Right lobe of liver (tissue), 6 donors: ENCODE measurements around the gene C2CD3. TPM values are rescaled to one million over a fixed set of nuclear protein-coding genes. Genes with fewer than 3 reads are reported as not detected.
"Not testable (repeated sequence)": the region's sequence is repeated elsewhere in the genome, so short reads cannot be mapped to it uniquely, and the experiment has no call there.

ENCODE experiments used
- ATAC-seq, 4 donors: fragments of 200-7000 bp; cut with Tn5 transposase; one replicate each; pipeline ENCODE4 v1.9.1; 2020; ENCODE audit warnings: mild to moderate bottlenecking in 4 of 4, moderate library complexity in 4 of 4
- DNase-seq, 3 donors: peaks; one replicate each; pipeline ENCODE4 v3.0.0-alpha.2; 2020
- H3K27ac ChIP-seq, 3 donors: fragments of 200-600 bp; one replicate each; pipeline ENCODE4 v1.8.0; 2022
- H3K27me3 ChIP-seq, 2 donors: fragments of 200-600 bp; one replicate each; pipeline ENCODE4 v1.8.0; 2022
- H3K36me3 ChIP-seq, 4 donors: fragments of 200-600 bp; sonication (generic) in 1 of 4; one replicate each; pipeline versions ENCODE4 v1.5.1 to v1.8.0; 2017 to 2022; ENCODE audit warnings: control low read depth in 1 of 4
- H3K4me1 ChIP-seq, 4 donors: fragments of 200-600 bp; sonication (generic) in 1 of 4; one replicate each; pipeline versions ENCODE4 v1.5.1 to v1.8.0; 2017 to 2022; ENCODE audit warnings: control low read depth in 1 of 4
- H3K4me3 ChIP-seq, 3 donors: fragments of 200-600 bp; one replicate each; pipeline ENCODE4 v1.8.0; 2022
- H3K9me3 ChIP-seq, 4 donors: fragments of 200-600 bp; sonication (generic) in 1 of 4; one replicate each; pipeline versions ENCODE4 v1.5.1 to v1.8.0; 2017 to 2022; ENCODE audit warnings: control low read depth in 1 of 4
- POLR2A ChIP-seq: fragments of 450-650 bp; IDR thresholded peaks from one replicate; pipeline ENCODE4 v1.6.1; 2017; ENCODE audit warnings: antibody characterized with exemption, mild to moderate bottlenecking
- WGBS: methylation state at CpG from one replicate; pipeline ENCODE4 v1.1.6; 2018; ENCODE audit warnings: low coverage, low lambda C conversion rate; ENCODE audit not compliant: insufficient coverage; ENCODE audit errors: missing lambda C conversion rate; 5-methylcytosine and 5-hydroxymethylcytosine counted together
- intact Hi-C, 2 donors: fragments of 100-400 bp; cut with DNase I; formaldehyde crosslinking; loops; one replicate each; pipeline versions ENCODE4 v1.11.2 to v1.14.1; 2022
- total RNA-seq, 6 experiments: library from RNA; depleted of rRNA in 2 of 6; stranded (reverse); fragments of >200 nt in 2 of 6; fragmentation: NEBNext Ultra II Directional in 3 of 6; extraction: Animal tissue kit (Norgen Biotek cat#: 25700) in 3 of 6; gene quantifications; one replicate each; pipeline versions ENCODE4 v1.1.0 to v1.2.4, GENCODE V29; 2016 to 2023
- TF ChIP-seq, protein P1 (sequence below), 4 donors: fragments of 200-600 bp in 3 of 4; fragments of 450-650 bp in 1 of 4; IDR thresholded peaks; one replicate each; pipeline versions ENCODE4 v1.5.1 to v1.8.0; 2016 to 2022; ENCODE audit warnings: antibody characterized with exemption in 4 of 4, mild to moderate bottlenecking in 2 of 4
- donor health status: DM: no; HTN: yes; CAD: no.
- donor health status: DM: no; HTN: no; CAD: no.
- donor health status: DM: no; HTN: no; CAD: no.
- donor health status: DM: no; HTN: yes; CAD: no.
- donor health status: DM: no; HTN: yes; CAD: no.

The C2CD3 gene
- total RNA-seq, 6 experiments from 2014 or later = 4.8 to 9.6 (median 7.4) TPM

DNA sequence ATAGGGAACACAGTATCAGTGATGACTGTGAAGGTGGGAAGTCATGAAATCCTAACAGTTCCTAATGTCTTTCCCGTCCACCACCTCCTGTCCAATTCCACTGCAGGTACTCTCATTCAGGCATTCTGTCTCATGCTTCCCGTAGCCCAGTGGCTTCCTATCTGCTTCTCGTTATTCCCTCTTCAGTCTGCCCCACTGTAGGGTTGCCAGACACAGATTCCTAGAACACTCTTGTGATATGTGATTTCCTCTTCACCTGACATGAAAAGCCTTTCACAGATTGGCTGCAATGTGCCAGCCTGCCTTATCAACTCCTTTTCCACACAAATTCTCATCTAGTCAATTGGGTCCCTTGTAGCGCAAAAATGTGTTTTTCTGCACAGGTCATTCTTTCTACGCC is 49.0 kb downstream of the C2CD3 start:
- intact Hi-C loops = no loop called here
- Histone ChIP-seq H3K36me3 (no peaks in the 10 kb centered on the region), H3K27me3 (no peaks in the 10 kb centered on the region), H3K4me1 (no peaks in the 10 kb centered on the region), H3K4me3 (no peak overlapping the region), H3K9me3 (no peaks in the 10 kb centered on the region), H3K27ac (no peak overlapping the region)
- no peak for TF ChIP-seq POLR2A
- TF ChIP-seq, protein P1, sequence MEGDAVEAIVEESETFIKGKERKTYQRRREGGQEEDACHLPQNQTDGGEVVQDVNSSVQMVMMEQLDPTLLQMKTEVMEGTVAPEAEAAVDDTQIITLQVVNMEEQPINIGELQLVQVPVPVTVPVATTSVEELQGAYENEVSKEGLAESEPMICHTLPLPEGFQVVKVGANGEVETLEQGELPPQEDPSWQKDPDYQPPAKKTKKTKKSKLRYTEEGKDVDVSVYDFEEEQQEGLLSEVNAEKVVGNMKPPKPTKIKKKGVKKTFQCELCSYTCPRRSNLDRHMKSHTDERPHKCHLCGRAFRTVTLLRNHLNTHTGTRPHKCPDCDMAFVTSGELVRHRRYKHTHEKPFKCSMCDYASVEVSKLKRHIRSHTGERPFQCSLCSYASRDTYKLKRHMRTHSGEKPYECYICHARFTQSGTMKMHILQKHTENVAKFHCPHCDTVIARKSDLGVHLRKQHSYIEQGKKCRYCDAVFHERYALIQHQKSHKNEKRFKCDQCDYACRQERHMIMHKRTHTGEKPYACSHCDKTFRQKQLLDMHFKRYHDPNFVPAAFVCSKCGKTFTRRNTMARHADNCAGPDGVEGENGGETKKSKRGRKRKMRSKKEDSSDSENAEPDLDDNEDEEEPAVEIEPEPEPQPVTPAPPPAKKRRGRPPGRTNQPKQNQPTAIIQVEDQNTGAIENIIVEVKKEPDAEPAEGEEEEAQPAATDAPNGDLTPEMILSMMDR (IDR thresholded peaks at IDR 0.05) = no peak
- WGBS = 96% methylated on average over 5 of the region's 5 CpGs
- DNase-seq = no peak
- ATAC-seq = no peak

DNA sequence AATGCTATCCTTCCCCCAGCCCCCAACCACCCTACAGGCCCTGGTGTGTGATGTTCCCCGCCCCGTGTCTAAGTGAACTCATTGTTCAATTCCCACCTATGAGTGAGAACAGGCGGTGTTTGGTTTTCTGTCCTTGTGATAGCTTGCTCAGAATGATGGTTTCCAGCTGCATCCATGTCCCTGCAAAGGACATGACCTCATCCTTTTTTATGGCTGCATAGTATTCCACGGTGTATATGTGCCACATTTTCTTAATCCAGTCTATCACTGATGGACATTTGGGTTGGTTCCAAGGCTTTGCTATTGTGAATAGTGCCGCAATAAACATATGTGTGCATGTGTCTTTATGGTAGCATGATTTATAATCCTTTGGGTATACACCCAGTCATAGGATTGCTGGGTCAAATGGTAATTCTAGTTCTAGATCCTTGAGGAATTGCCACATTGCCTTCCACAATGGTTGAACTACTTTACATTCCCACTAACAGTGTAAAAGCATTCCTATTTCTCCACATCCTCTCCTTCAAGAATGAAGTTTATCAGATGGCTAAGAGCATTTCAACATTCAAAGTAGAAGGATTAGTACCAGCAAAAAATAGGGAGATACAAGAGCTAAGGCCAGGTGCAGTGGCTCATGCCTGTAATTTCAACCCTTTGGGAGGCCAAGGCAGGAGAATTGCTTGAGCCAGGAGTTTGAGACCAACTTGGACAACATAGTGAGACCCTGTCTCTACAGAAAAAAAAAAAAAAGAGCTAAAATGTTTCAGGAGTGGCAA is 50.4 kb downstream of the C2CD3 start:
- H3K27me3 ChIP-seq, H3K36me3 ChIP-seq, H3K27ac ChIP-seq, intact Hi-C loops, H3K4me1 ChIP-seq, H3K4me3 ChIP-seq, ATAC-seq, H3K9me3 ChIP-seq, DNase-seq: not testable (repeated sequence)
- 100% methylated on average over 4 of the region's 5 CpGs for WGBS

DNA sequence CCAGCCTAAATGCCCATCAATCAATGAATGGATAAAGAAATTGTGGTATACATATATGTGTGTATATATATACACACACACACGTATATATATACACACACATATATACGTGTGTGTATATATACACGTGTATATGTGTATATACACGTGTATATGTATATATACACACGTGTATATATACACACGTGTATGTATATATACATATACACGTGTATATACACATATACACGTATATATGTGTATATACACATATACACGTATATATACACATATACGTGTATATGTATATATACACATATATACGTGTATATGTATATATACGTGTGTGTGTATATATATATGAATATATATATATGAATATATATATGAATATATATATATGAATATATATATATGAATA is 54.1 kb downstream of the C2CD3 start:
- Histone ChIP-seq H3K9me3 (no peaks in the 10 kb centered on the region), H3K36me3 (peaks cover 0 to 7% (median 0%) of the 10 kb centered on the region in 4 donors), H3K4me3 (no peak overlapping the region), H3K4me1 (no peaks in the 10 kb centered on the region), H3K27me3 (no peaks in the 10 kb centered on the region), H3K27ac (no peak overlapping the region)
- intact Hi-C loops = no loop called here
- DNase-seq = no peak
- TF ChIP-seq, protein P1 (IDR thresholded peaks at IDR 0.05) = no peak
- no peak for TF ChIP-seq POLR2A
- 83% methylated on average over 12 of the region's 12 CpGs for WGBS
- no peak for ATAC-seq

DNA sequence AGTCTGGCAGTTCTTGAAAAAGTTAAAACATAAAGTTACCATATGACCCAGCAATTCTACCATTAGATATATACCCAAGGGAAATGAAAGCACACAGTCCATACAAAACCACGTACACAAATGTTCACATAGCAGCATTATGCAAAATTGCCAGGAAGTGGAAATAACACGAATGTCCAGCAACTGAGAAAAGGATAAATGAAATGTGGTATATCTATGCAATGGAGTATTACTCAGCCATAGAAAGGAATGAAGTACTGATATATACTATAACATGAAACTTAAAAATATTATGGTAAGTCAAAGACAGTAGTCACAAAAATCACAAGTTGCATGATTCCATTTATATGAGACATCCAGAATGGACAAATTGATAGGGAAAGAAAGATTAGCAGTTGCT is 57.9 kb downstream of the C2CD3 start:
- Histone ChIP-seq H3K9me3 (no peaks in the 10 kb centered on the region), H3K27ac (no peak overlapping the region), H3K36me3 (peaks cover 0 to 7% (median 0%) of the 10 kb centered on the region in 4 donors), H3K27me3 (no peaks in the 10 kb centered on the region), H3K4me1 (no peaks in the 10 kb centered on the region), H3K4me3 (no peak overlapping the region)
- no peak for DNase-seq
- TF ChIP-seq POLR2A = no peak
- TF ChIP-seq, protein P1 (IDR thresholded peaks at IDR 0.05) = no peak
- ATAC-seq = no peak
- WGBS = 62% methylated on average over 2 of the region's 2 CpGs
- intact Hi-C loops = no loop called here

DNA sequence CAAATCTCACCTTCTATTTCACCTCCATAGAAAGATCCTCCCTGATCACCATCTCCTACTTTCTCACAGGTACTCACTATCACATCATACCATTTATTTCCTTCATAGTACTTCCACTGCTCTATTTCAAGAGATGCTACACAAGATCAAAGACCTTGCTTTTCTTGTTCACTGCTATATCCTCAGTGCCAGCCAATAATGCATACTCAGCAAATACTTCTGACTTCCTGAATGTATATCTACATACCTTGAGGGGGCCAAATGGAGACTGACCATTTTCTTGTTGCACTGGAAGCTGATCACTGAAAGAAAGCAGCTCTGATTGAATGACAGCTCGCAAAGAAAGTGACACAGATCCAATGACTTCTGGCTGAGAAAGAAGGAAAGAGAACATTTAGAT is 64.7 kb downstream of the C2CD3 start:
- H3K36me3 ChIP-seq = peaks cover 0 to 18% (median 3%) of the 10 kb centered on the region in 4 donors
- ATAC-seq = no peak

More for the DNA sequence above, 64.7 kb downstream of the C2CD3 start:
- H3K9me3 ChIP-seq = no peaks in the 10 kb centered on the region
- no peak overlapping the region for H3K4me3 ChIP-seq
- H3K27ac ChIP-seq = no peak overlapping the region
- no peak for DNase-seq
- WGBS = 89% methylated on average over 1 of the region's 1 CpG
- no peaks in the 10 kb centered on the region for H3K4me1 ChIP-seq
- TF ChIP-seq, protein P1 (IDR thresholded peaks at IDR 0.05) = no peak
- no peak for TF ChIP-seq POLR2A
- H3K27me3 ChIP-seq = no peaks in the 10 kb centered on the region
- intact Hi-C loops = no loop called here
